ENCODE data around the gene ADA.
"Not testable (repeated sequence)": the region's sequence is repeated elsewhere in the genome, so short reads cannot be mapped to it uniquely, and the experiment has no call there.

ADA gene

GRCh38 chr20:44659931-44660330 lies 8.4 kb upstream of the ADA start:
- no peak overlapping the region for H3K4me3 ChIP-seq (replicated peaks; ENCODE audit: low read depth, low read length)
- no peak for DNase-seq (ENCODE audit: extremely low read depth, low read depth)
- no peak for TF ChIP-seq CTCF (IDR thresholded peaks at IDR 0.05; ENCODE audit: low read depth, low read length, missing control alignments)

GRCh38 chr20:44658810-44659209 lies 7.3 kb upstream of the ADA start:
- no peak overlapping the region for H3K4me3 ChIP-seq (replicated peaks; ENCODE audit: low read depth, low read length)
- no peak for TF ChIP-seq CTCF (IDR thresholded peaks at IDR 0.05; ENCODE audit: low read depth, low read length, missing control alignments)
- DNase-seq (ENCODE audit: extremely low read depth, low read depth): no peak

- no peak for TF ChIP-seq CTCF (IDR thresholded peaks at IDR 0.05; ENCODE audit: low read depth, low read length, missing control alignments)
- DNase-seq (ENCODE audit: extremely low read depth, low read depth): no peak
Measured at GRCh38 chr20:44657875-44658274, 6.4 kb upstream of the ADA start.

GRCh38 chr20:44656448-44656847 lies 4.9 kb upstream of the ADA start:
- no peak for TF ChIP-seq CTCF (IDR thresholded peaks at IDR 0.05; ENCODE audit: low read depth, low read length, missing control alignments)
- no peak overlapping the region for H3K4me3 ChIP-seq (replicated peaks; ENCODE audit: low read depth, low read length)
- no peak for DNase-seq (ENCODE audit: extremely low read depth, low read depth)

More at GRCh38 chr20:44657875-44658274, 6.4 kb upstream of the ADA start:
- no peak overlapping the region for H3K4me3 ChIP-seq (replicated peaks; ENCODE audit: low read depth, low read length)

GRCh38 chr20:44654210-44654609 lies 2.7 kb upstream of the ADA start:
- not testable (repeated sequence) for DNase-seq (ENCODE audit: extremely low read depth, low read depth); H3K4me3 ChIP-seq (replicated peaks; ENCODE audit: low read depth, low read length)

GRCh38 chr20:44653546-44653945 lies 2.0 kb upstream of the ADA start:
- no peak for DNase-seq (ENCODE audit: extremely low read depth, low read depth)
- H3K4me3 ChIP-seq (replicated peaks; ENCODE audit: low read depth, low read length): no peak overlapping the region
- TF ChIP-seq CTCF (IDR thresholded peaks at IDR 0.05; ENCODE audit: low read depth, low read length, missing control alignments): no peak

GRCh38 chr20:44651434-44651683 lies 140 bp downstream of the ADA start:
- TF ChIP-seq CTCF (IDR thresholded peaks at IDR 0.05; ENCODE audit: low read depth, low read length, missing control alignments): no peak
- H3K4me3 ChIP-seq (replicated peaks; ENCODE audit: low read depth, low read length): peak overlapping the region; percentile 47
- no peak for DNase-seq (ENCODE audit: extremely low read depth, low read depth)

Data from HFF-Myc (cell line).